Measurements from ENCODE around the gene PLXNB3. TPM values are rescaled to one million over a fixed set of nuclear protein-coding genes. Genes with fewer than 3 reads are reported as not detected.

The PLXNB3 gene
- total and polyA plus RNA-seq, 2 donors (not counting 1 experiment from before 2014, with no cell fraction given): 0.25 TPM; not detected in 1

DNA sequence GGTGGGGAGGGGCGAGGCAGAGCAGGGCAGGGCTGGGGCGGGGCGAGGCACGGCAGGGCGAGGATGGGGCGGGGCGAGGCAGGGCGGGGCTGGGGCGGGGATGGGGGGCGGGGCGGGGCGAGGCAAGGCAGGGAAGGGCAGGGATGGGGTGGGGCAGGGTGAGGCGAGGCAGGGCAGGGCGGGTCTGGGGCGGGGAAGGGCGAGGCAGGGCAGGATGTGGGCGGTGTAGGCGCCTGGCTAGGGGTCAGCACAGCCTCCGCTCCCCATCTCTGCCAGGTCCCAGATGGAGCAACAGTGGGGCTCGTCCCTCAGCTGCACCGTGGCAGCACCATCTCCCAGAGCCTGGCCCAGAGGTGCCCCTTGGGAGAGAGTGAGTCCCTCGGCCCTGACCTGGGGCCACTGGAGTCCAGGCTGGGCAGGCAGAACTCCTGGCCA lies 12.6 kb downstream of the PLXNB3 start:
- Histone ChIP-seq H3K79me2 (ENCODE audit: control insufficient read depth, insufficient read depth, low read length) (no peaks in the 10 kb centered on the region), H3K4me1 (ENCODE audit: control insufficient read depth in 2 of 2, insufficient read depth in 2 of 2, low read length in 2 of 2) (no peaks in the 10 kb centered on the region), H3K9ac (ENCODE audit: low read length) (no peak overlapping the region), H4K20me1 (ENCODE audit: control insufficient read depth, insufficient read depth, low read length, poor library complexity, severe bottlenecking) (no peaks in the 10 kb centered on the region), H3K4me3 (ENCODE audit: control extremely low read depth in 1 of 5, extremely low read depth in 1 of 5, insufficient read depth in 1 of 5, low read depth in 2 of 5, low read length in 4 of 5) (no peak overlapping the region), H2AFZ (ENCODE audit: insufficient read depth, low read depth, low read length, poor library complexity, severe bottlenecking) (no peak overlapping the region), H3K27me3 (replicated peaks in 1 of 4; ENCODE audit: control extremely low read depth in 1 of 4, control insufficient read depth in 3 of 4, insufficient read depth in 4 of 4, low read length in 3 of 4) (peaks cover 0 to 2% (median 0%) of the 10 kb centered on the region in 4 experiments), H3K9me3 (ENCODE audit: control extremely low read depth in 1 of 3, control insufficient read depth in 2 of 3, insufficient read depth in 1 of 3, low read length in 2 of 3) (no peaks in the 10 kb centered on the region), H3K4me2 (replicated peaks; ENCODE audit: low read depth, low read length, poor library complexity, severe bottlenecking) (no peak overlapping the region), H3K27ac (ENCODE audit: low read length in 2 of 2) (no peak overlapping the region), H3K36me3 (replicated peaks in 1 of 2; ENCODE audit: control extremely low read depth in 1 of 2, control insufficient read depth in 1 of 2, extremely low read depth in 1 of 2, insufficient read depth in 2 of 2, low read length in 1 of 2) (no peaks in the 10 kb centered on the region)
- intact Hi-C loops (cut with micrococcal nuclease): no loop called here
- Mint-ChIP-seq H3K27me3 (peaks cover 7% of the 10 kb centered on the region), H3K9me3 (ENCODE audit: insufficient read depth) (no peaks in the 10 kb centered on the region), H3K27ac (no peak overlapping the region), H3K4me3 (no peak overlapping the region), H3K4me1 (peaks cover 4% of the 10 kb centered on the region)
- ChIA-PET POLR2A (no interaction called here), CTCF (no interaction called here)
- TF ChIP-seq CTCF (IDR thresholded peaks at IDR 0.05): no peak
- TF ChIP-seq EZH2 (IDR thresholded peaks at IDR 0.05; ENCODE audit: borderline replicate concordance, insufficient read depth, low read depth, low read length, poor library complexity, severe bottlenecking): no peak
- DNase-seq (no peak), ATAC-seq (ENCODE audit: low read depth) (no peak)
- WGBS (ENCODE audit: insufficient coverage): 80% methylated on average over 1 of the region's 22 CpGs

DNA sequence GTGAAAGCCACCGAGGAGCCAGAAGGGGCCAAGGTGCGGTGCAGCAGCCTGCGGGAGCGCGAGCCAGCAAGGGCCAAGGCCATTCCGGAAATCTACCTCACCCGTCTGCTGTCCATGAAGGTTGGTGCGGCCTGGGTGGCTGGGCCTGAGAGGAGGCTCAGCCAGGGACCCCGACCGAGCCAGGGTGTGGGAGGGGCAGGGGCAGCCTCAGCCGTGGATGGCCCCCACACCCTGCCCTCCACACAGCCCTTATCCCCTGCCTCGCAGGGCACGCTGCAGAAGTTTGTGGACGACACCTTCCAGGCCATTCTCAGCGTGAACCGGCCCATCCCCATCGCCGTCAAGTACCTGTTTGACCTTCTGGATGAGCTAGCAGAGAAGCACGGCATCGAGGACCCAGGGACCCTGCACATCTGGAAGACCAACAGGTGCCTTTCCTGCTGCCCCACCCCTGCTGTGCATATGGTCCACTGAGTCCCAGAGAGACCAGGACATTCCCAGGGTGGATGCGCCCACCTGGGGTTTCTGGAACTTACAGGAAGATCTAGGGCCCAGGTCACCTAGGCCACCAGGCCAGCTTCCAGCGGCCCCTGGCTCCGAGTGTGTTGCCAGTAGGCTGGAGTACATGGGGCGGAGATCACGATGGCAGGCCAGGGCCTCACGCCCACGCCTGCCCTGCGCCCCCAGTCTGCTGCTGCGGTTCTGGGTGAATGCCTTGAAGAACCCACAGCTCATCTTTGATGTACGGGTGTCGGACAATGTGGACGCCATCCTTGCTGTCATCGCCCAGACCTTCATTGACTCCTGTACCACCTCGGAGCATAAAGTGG lies 13.4 kb downstream of the PLXNB3 start:
- Histone ChIP-seq H3K4me2 (replicated peaks; ENCODE audit: low read depth, low read length, poor library complexity, severe bottlenecking) (no peak overlapping the region), H3K79me2 (ENCODE audit: control insufficient read depth, insufficient read depth, low read length) (no peaks in the 10 kb centered on the region), H3K36me3 (replicated peaks in 1 of 2; ENCODE audit: control extremely low read depth in 1 of 2, control insufficient read depth in 1 of 2, extremely low read depth in 1 of 2, insufficient read depth in 2 of 2, low read length in 1 of 2) (no peaks in the 10 kb centered on the region), H3K9me3 (ENCODE audit: control extremely low read depth in 1 of 3, control insufficient read depth in 2 of 3, insufficient read depth in 1 of 3, low read length in 2 of 3) (no peaks in the 10 kb centered on the region), H3K4me3 (ENCODE audit: control extremely low read depth in 1 of 5, extremely low read depth in 1 of 5, insufficient read depth in 1 of 5, low read depth in 2 of 5, low read length in 4 of 5) (no peak overlapping the region), H4K20me1 (ENCODE audit: control insufficient read depth, insufficient read depth, low read length, poor library complexity, severe bottlenecking) (no peaks in the 10 kb centered on the region), H2AFZ (ENCODE audit: insufficient read depth, low read depth, low read length, poor library complexity, severe bottlenecking) (no peak overlapping the region), H3K9ac (ENCODE audit: low read length) (no peak overlapping the region), H3K27me3 (replicated peaks in 1 of 4; ENCODE audit: control extremely low read depth in 1 of 4, control insufficient read depth in 3 of 4, insufficient read depth in 4 of 4, low read length in 3 of 4) (peaks cover 0 to 2% (median 0%) of the 10 kb centered on the region in 4 experiments), H3K4me1 (ENCODE audit: control insufficient read depth in 2 of 2, insufficient read depth in 2 of 2, low read length in 2 of 2) (no peaks in the 10 kb centered on the region), H3K27ac (ENCODE audit: low read length in 2 of 2) (no peak overlapping the region)
- peaks cover 7% of the 10 kb centered on the region for H3K27me3 Mint-ChIP-seq
- WGBS (ENCODE audit: insufficient coverage): 88% methylated on average over 16 of the region's 34 CpGs
- no peak for TF ChIP-seq EZH2 (IDR thresholded peaks at IDR 0.05; ENCODE audit: borderline replicate concordance, insufficient read depth, low read depth, low read length, poor library complexity, severe bottlenecking)
- no peak for TF ChIP-seq CTCF (IDR thresholded peaks at IDR 0.05)
- ChIA-PET POLR2A (interaction anchor here (0.6 kb wide), 1 partner anchor 133 kb away, joined by 4 read pairs; no protein-coding TSS in a partner anchor), CTCF (interaction anchor here (1.2 kb wide), 1 partner anchor 170 kb away, joined by 3 read pairs; no protein-coding TSS in a partner anchor)
- H3K4me3 Mint-ChIP-seq: no peak overlapping the region
- ATAC-seq (ENCODE audit: low read depth) (no peak), DNase-seq (no peak)
- no peak overlapping the region for H3K27ac Mint-ChIP-seq
- intact Hi-C loops (cut with micrococcal nuclease): no loop called here
- H3K4me1 Mint-ChIP-seq: peaks cover 4% of the 10 kb centered on the region
- no peaks in the 10 kb centered on the region for H3K9me3 Mint-ChIP-seq (ENCODE audit: insufficient read depth)

All from B cell (primary cell).